MV-4-11 (cell line): ENCODE results near the gene DDX4.
A peak's percentile ranks its signal among the peaks of the same experiment; 100 is the strongest.

Experiments
- DNase-seq: peaks from one replicate; lab custom pipeline; 2025; lab: John Stamatoyannopoulos, UW

DDX4 gene

DNA sequence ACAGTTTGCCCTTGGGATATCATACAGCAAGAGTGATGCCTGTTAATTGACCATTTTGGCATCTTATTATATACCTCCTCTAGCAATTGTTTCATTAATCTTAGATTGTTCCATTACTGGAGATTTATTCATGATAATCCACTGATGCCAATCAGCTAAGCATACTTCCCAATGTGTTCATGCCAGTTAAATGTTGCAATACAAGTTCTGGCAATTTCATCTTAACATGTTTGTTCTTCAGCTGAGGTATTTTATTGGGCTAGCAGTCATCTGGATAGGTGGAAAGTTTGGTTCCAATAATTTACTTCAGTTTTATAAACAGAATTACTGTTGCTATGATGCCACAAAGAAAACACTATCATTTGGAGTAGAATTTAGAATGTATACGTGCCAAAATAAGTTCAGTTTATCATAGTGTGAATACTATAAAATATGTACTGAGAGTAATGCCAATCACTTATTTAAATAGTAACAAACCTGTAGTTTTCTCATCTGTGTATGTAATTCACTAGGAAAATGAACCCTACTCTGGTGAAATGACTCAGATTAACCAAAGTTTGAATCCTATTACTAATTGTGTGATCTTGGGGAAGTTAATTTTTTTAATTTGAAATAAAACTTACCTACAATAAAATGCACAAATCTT lies 85.4 kb downstream of the DDX4 start:
- no peak for DNase-seq

DNA sequence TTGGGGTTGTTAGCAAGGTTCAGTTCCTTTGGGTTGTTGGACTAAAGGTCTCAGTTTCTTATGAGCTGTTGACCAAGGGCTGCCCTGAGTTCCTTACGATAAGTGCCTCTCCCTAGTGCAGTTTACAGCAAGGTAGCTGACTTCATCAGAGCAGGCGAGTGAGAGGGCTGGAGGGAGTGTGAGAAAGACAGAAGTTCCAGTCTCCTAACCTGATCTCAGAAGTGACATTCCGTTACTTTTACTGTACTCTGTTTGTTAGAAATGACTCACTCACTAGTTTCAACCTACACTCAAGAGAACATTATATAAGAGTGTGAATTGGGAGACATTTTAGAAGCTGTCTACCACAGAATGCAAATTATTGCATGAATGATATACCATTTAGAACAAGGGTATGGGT lies 92.1 kb downstream of the DDX4 start:
- no peak for DNase-seq

DNA sequence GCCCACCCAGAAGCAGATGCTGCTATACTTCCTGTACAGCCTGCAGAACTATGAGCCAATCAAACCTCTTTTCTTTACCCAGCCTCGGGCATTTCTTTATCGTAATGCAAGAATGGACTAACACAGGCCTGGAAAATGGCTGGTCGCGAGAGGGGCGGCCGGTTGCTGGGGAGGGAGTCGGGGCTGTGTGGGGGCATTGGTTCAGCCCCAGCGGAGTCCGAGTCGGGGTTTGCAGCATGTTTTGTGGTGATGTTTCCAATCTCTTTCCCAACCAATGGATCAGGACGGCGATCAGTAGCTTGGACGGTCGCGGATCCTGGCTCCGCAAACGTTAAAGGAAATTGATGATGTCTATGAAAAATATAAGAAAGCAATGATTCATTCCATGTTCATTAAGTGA lies 94.6 kb downstream of the DDX4 start:
- DNase-seq = no peak

DNA sequence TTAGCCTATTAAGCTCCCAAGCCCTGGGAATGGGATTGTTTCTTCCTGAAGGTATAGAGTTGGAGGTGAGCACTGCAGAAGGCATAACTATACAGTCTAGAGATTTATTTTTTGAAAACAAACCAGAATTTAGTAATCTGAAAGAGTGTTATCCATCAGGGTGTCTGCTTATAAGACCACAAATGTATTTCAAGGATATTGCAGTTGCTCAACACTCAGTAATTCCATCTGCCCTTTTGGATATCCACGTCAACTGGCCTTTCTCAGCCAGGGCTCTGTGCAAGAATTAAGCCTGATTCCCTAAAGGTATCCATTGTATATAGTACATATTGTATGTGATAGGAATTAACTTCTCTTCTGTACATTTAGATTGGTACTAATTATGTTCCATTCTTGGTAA lies 98.3 kb downstream of the DDX4 start:
- no peak for DNase-seq

DNA sequence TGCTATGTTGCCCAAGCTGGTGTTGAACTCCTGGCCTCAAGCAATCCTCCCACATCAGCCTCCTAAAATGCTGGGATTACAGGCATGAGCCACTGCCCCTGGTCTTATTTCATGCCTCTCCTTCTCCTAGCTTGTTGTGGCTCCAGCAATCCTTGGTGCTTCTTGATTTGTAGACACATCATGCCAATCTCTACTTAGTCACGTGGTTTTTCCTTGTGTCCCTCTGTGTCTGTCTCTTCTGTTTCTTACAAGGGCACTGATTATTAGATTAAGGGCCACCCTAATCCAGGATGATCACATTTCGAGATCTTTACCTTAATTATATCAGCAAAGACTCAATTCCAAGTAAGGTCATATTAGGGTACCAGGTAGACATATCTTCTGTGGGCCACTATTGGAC lies 104.1 kb downstream of the DDX4 start:
- DNase-seq = no peak

DNA sequence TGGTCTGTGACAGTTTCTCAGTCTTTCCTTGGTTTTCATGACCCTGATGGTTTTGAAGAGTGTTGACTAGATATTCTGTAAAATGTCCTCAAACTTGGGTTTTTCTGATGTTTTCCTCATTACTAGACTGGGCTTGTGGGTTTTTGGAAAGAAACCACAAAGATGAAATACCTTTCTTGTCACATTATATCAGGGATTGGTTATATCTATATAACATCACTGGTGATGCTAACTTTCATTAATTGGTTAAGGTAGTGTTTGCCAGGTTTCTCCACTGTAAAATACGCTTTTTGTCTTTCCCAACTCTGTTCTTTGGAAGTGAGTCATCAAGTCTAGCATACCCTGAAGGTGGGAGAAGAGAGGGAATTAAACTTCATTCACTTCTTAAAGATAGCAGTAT lies 110.0 kb downstream of the DDX4 start:
- no peak for DNase-seq

DNA sequence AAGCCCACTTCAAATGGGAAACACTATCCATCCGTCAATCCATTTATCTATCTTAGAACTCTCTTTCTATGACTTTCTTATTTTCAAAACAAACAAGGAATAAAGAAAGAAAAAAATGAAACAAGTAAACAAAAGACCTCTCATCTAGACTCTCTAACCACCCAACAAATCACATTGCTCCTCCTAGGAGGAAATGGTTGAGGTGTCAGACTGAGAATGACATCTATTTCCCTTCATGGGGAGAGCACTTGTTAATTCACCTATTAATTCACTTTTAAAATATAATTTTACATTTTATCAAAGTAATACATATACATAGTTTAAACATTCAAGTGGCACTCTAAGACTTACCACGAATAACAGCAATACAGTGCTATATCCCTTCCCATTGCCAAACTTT lies 110.9 kb downstream of the DDX4 start:
- no peak for DNase-seq

DNA sequence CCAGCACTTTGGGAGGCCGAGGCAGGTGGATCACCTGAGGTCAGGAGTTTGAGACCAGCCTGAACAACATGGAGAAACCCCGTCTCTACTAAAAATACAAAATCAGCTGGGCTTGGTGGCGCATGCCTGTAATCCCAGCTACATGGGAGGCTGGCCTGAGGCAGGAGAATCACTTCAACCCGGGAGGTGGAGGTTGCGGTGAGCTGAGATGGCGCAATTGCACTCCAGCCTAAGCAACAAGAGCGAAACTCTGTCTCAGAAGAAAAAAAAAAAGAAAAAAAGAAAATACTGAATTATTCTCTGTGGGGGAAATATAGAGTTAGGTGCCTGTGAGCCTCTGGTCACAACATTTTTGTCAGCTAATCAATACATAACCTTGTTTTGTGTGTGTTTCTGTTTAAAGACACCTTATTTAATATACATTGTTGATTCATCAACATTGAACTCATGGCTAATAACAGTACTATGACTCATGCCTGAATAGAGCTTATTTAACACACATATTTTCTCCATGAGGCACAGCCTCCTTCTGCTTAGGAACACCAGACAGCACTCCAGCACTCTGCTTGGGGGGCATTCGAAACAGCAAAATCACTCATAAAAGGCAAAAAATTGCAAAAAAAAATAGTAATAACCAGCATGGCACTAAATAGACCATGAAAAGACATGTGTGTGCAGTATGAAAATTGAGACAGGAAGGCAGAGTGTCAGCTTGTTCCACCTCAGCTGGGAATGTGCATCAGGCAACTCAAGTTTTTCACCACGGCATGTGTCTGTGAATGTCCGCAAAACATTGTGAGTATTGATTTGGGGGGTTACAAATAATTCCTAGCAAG lies 113.2 kb downstream of the DDX4 start, which contains the start of gene IL31RA:
Gene IL31RA (plus strand): TSS at position 519 of the 836 bp plus-strand sequence. CDS start 214 bp downstream, at position 733.
- peak; percentile 76 for DNase-seq

DNA sequence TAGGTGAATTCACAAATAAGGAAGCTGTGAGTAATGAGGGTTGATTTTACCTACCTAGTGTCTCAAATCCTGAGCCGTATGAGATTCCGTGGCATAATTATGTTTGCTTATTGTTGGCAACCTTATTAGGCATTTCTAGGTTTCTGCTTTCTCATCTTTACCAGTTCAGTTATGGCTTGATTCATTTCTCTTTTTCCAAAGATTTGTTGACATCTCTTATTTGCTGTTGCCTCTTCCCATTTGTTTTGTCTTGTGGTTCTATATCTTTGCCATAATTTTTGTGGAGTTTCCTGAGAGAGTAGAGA lies 113.8 kb downstream of the DDX4 start:
- no peak for DNase-seq

DNA sequence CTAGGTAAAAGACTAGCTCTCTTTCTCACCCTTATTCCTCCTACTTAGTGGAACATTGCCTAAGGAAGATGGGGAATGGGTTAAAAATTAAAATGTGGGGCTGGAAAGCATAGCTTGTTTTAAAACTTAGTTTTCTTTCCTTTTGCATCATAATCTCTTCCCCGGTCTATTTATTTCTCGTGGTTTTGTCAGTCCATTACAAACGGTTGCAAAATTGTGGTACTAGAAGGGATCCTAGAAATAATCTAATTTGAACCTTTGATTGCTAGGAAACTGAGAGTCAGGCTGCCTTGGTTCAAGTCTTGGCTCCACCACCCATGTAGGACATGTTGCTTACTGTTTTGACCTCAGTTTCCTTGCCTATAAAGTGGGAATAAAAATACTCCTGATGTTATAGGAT lies 114.6 kb downstream of the DDX4 start:
- DNase-seq = peak; percentile 64

DNA sequence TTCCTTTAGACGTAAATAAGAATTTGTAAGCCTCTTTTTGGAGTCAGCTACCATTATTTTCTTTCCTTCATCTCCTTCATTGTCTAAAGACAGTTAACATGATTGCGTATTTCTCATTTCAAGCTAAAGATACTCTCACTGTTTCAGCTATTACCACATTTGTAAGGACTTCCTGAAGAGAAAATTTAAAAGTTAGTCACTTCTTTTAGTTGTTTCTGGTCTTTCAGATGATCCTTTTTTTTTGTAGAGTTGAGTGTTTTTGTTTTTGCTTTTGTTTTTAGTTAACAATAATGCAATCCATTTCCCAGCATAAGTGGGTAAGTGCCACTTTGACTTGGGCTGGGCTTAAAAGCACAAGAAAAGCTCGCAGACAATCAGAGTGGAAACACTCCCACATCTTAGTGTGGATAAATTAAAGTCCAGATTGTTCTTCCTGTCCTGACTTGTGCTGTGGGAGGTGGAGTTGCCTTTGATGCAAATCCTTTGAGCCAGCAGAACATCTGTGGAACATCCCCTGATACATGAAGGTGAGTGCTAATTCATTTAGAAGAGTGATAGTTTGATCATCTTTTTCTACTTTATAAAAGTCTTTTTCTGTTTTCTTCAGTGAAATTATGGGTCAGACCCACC lies 115.3 kb downstream of the DDX4 start:
- peak; percentile 63 for DNase-seq

DNA sequence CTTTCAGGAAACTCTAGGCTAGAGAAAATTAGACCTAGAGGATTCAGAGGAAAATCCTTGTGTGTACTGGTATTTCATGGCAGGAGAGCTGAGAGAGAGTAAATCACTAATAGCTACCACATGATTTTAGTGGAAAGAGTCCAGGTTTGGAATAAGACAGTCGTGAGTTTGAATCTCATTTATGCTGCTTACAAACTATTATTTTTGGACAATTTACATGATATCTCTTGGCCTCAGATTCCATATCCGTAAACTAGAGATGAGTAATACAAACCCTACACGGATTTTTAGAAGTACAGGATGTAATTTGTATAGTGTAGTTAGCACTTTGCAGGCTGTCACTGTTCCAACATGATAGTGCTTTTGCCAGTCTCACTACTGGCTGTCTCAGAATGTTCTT lies 116.0 kb downstream of the DDX4 start:
- DNase-seq = no peak

DNA sequence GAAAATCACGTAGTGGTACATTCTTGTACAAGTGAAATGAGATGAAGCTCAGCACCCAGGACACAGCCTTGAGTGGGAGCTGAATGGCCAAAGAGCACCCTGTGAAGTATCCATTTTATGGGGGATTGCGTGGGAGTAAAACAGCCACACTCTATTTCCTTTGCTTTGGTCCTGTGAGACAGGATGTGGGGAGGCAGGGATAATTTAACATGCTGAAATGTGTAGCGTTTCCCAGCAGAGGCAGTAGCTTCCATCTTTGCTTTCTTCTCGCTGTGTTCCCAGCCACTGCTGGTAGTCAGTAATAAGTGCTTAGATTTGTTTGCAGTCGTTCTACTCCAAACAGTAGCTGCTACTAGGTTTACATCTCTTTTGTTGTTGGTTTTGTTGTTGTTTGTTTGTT lies 117.6 kb downstream of the DDX4 start:
- DNase-seq = peak; percentile 57

DNA sequence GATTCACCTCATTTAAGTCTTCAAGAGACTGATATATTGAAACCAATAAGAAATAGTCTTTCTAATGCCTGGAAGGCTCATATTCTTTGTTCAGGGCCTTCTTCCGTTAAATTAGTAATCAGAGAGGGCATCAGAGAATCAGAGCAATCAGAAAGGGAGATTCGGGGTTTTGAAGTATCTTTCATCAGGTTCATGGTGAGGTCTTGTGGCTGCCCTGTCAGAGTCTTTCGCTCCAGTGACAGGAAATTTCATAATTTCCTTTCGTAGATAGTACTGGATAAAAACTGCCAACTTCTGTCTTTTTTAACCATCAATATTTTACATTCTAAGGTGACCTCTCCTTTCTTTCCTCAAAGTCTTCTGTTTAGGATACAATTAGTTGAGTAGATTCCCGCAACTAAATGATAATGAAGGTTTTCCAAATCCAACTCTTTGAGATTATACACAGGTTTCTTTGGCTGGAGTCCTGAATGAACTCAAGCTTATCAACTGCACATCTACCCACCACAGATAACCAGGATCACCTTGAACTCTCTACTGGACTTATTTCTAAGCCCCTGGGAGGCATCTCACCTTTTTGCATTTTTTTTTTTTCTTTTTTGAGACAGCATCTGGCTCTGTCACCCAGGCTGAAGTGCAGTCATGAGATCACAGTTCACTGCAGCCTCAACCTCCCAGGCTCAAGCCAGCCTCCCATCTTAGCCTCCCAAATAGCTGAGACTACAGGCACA lies 118.8 kb downstream of the DDX4 start:
- DNase-seq = peak; percentile 93

DNA sequence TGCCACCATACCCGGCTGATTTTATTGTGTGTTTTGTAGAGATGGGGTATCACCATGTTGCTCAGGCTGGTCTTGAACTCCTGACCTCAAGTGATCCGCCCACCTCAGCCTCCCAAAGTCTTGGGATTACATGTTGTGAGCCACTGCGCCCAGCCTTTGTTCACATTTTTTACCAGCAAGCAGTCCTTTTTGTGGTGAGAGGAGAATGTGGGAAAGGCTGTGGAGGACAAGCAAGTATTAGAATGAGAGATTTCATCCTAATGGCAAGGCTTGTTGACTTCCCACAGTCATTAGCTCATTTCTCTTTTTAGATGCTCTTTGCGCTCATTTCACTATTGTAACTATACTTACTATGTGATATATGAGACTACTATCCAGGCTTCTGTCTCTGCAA lies 119.4 kb downstream of the DDX4 start:
- peak; percentile 24 for DNase-seq

DNA sequence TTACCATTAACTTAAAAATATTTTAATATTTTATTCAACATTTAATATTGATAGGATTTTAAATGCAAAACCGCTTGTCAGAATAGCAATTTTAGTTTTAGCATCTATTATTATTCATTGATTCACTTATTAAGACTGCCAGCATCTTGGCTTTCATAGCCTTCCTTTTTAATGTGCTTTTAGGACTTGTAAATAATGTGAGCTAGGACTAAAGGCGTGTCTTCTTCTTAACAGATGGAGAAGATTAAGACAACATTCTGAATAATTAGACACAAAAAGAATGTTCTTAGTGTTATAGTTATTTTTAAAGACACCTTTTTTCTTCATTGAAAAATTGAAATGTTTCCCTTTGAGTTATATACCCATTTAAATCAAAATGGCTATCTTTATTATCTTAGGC lies 120.2 kb downstream of the DDX4 start:
- DNase-seq = no peak

DNA sequence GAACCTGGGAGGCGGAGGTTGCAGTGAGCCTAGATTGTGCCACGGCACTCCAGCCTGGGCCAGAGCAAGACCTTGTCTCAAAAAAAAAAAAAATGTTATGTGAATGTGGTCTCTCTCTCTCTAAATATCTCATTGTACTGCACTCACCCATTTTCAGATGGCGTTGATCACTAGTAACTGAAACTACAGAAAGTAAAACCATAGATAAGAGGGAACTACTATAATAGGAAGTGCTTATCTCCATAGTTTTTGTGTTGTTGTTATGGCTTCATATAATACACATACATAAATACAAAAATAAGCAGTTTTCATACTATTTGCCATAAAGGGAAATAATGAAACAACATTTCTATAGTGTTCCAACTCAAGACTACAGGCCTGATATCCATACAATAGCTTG lies 122.4 kb downstream of the DDX4 start:
- DNase-seq = peak; percentile 89

DNA sequence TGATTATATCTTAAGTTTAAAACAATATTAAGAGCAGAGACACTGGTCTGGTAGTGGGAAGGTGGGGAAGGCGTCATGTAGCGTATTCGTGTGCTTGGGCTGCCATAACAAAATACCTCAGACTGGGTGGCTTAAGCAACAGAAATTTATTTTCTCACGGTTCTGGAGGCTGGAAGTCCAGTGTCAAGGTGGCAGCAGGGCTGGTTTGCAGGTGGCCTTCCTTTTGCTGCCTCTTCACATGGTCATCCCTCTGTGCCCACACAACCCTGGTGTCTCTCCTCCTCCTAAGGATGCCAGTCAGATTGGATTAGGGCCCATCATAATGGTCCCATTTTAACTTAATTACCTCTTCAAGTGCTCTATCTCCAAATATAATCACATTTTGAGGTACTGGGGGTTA lies 122.8 kb downstream of the DDX4 start:
- DNase-seq = no peak

DNA sequence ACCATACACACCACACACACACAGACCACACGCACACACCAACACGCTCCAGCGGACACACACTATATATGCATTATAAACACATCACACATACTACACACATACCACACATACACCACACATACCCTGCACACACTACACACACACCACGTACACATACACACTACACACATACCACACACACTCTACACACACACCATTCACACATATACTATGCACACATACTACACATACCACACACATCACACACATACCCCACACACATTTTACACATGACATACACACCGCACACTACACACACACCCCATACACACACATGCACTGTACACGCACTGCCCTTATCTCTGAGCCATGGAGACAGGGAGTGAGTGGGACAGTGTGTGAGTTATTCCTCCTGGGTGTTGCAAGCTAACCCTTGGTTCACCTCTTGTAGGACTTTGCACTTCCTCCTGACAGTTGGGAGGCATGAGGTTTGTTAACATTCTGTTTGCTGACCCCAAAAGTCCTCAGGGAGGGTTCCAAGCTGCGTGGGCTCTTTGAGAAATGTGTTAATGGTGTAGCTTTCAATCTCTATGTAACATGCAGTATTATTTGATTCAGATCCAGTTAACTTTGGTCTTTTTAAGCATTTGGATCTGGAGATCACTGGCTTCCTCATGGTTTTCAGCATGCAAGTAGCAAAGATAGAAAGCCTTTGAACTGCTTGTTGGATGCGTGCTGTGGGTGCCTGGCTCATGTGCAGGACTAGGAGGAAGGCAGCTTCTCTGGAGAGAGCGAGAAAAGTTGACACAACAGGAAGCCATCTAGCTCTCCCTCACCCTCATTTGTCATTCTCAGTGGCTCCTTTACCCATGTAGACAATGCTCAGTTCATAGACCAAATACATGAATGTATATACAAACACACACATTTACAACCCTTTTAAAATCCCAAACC lies 127.0 kb downstream of the DDX4 start:
- DNase-seq = peak; percentile 97

DNA sequence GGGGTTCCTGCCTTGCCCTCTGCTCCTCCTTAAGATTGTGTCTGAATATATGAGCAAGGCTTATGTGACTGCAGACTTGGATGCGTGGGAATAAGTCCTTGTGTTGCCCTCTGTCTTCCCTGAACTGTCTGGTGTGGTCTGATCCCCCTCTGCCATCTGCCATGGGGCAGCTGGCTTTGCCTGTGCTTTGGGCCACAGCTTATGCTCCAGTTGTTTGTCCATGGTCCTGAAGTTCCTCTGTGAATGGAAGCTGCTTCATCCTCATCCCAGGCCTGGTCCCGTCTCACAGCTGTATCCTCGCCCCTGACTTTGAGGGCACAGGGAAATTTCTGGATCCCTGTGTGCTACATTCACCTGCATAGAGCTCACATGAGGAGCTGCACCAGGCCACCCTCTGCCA lies 128.0 kb downstream of the DDX4 start:
- DNase-seq = peak; percentile 36

DNA sequence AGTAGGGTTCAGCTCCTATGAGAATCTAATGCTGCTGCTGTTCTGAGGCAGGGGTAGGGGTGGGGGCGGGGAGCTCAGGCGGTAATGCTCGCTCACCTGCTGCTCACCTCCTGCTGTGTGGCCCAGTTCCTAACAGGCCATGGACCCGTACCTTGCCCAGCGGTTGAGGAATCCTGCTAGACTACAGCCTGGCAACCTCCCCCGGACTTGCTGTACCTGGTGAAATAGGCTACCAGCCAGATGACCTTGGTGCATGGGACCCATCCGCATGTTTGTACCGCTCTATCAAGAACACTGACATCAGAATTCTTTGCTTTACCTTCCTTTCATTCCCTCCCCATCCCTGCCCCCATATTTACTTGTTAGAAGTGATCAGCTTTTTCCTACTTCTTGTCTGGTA lies 128.6 kb downstream of the DDX4 start:
- no peak for DNase-seq
